ENCODE results near the gene ZNF224. TPM values are rescaled to one million over a fixed set of nuclear protein-coding genes. Genes with fewer than 3 reads are reported as not detected.

Gene ZNF224
- total and polyA plus RNA-seq, 2 of the 8 experiments (the other 6 are each of a cell fraction or from before 2014, with no cell fraction given), result 3.7 to 17.2 TPM

DNA sequence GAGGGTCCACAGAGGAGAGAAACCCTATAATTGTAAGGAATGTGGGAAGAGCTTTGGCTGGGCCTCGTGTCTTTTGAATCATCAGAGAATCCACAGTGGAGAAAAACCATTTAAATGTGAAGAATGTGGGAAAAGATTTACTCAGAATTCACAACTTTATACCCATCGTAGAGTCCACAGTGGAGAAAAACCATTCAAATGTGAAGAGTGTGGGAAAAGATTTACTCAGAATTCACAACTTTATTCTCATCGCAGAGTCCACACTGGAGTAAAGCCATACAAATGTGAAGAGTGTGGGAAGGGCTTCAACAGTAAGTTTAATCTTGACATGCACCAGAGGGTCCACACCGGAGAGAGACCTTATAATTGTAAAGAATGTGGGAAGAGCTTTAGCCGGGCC is 37.8 kb downstream of the ZNF224 start:
- H3K14ac ChIP-seq (ENCODE audit: insufficient read length), result no peak overlapping the region
- H3K27ac ChIP-seq (ENCODE audit: low read depth, low read length), result no peak overlapping the region
- H4K91ac ChIP-seq (replicated peaks; ENCODE audit: insufficient read length, low read length), result no peak overlapping the region
- no peak overlapping the region for H3K18ac ChIP-seq (ENCODE audit: extremely low read depth, low read length)
- H3K4ac ChIP-seq (replicated peaks; ENCODE audit: insufficient read length, low read depth, low read length), result no peak overlapping the region
- no peak for FAIRE-seq
- no peaks in the 10 kb centered on the region for H3K27me3 ChIP-seq (replicated peaks in 1 of 4; ENCODE audit: control insufficient read depth in 3 of 4, extremely low read depth in 1 of 4, insufficient read depth in 3 of 4, low read length in 3 of 4)
- no peak for TF ChIP-seq SP4 (IDR thresholded peaks at IDR 0.05; ENCODE audit: low read length)
- no peak for TF ChIP-seq RFX5 (IDR thresholded peaks at IDR 0.05; ENCODE audit: borderline replicate concordance, low read depth, low read length)
- TF ChIP-seq JUND (IDR thresholded peaks at IDR 0.05; ENCODE audit: low read length), result no peak
- TF ChIP-seq TAF7 (optimal IDR thresholded peaks at IDR 0.05; ENCODE audit: borderline replicate concordance, low read depth, low read length), result no peak
- TF ChIP-seq CHD1 (IDR thresholded peaks at IDR 0.05; ENCODE audit: low read depth, low read length), result no peak
- no peak for TF ChIP-seq PHF8 (conservative IDR thresholded peaks at IDR 0.05; ENCODE audit: low read depth, low read length)
- TF ChIP-seq CREB1 (IDR thresholded peaks at IDR 0.05), result no peak
- TF ChIP-seq, protein P1, sequence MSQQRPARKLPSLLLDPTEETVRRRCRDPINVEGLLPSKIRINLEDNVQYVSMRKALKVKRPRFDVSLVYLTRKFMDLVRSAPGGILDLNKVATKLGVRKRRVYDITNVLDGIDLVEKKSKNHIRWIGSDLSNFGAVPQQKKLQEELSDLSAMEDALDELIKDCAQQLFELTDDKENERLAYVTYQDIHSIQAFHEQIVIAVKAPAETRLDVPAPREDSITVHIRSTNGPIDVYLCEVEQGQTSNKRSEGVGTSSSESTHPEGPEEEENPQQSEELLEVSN (IDR thresholded peaks at IDR 0.05), result no peak
- TF ChIP-seq CEBPB (IDR thresholded peaks at IDR 0.05; ENCODE audit: low read depth, low read length), result no peak
- TF ChIP-seq HDAC2 (IDR thresholded peaks at IDR 0.05; ENCODE audit: borderline replicate concordance in 1 of 2, low read depth in 2 of 2, low read length in 2 of 2), result no peak
- TF ChIP-seq JUN (IDR thresholded peaks at IDR 0.05; ENCODE audit: low read depth, low read length), result no peak
- TF ChIP-seq YY1 (IDR thresholded peaks at IDR 0.05; ENCODE audit: low read depth, low read length), result no peak
- no peak overlapping the region for H3K4me3 ChIP-seq (ENCODE audit: extremely low read depth in 1 of 4, insufficient read depth in 2 of 4, low read depth in 3 of 4, low read length in 4 of 4)
- POLR2A ChIA-PET (ENCODE audit: partially characterized antibody), result interaction anchor here (1.0 to 1.8 kb wide), 2 partner anchors 10 to 217 kb away, joined by 3 to 5 read pairs; no protein-coding TSS in a partner anchor
- no peak overlapping the region for H3K23ac ChIP-seq (ENCODE audit: insufficient read length)
- no peak overlapping the region for H2BK20ac ChIP-seq (ENCODE audit: low read length)
- H3K79me1 ChIP-seq (ENCODE audit: low read depth, low read length), result no peaks in the 10 kb centered on the region
- H3K79me2 ChIP-seq (ENCODE audit: control insufficient read depth in 1 of 2, insufficient read depth in 2 of 2, low read length in 2 of 2), result no peaks in the 10 kb centered on the region
- WGBS, 2 experiments (ENCODE audit: extremely low coverage in 1 of 2, insufficient coverage in 1 of 2, insufficient read length in 1 of 2, insufficient replicate concordance in 2 of 2, low coverage in 1 of 2, low lambda C conversion rate in 2 of 2, missing lambda C conversion rate in 1 of 2), result 82% methylated on average over 5 of the region's 5 CpGs; no CpG with 5 or more reads in 1 of the 2 experiments
- peaks cover 13 to 20% of the 10 kb centered on the region in 2 experiments for H3K9me3 ChIP-seq (ENCODE audit: insufficient read depth in 2 of 2, low read depth in 1 of 2, low read length in 1 of 2)
- no peaks in the 10 kb centered on the region for H3K4me1 ChIP-seq (replicated peaks in 1 of 4; ENCODE audit: control insufficient read depth in 3 of 4, insufficient read depth in 4 of 4, low read length in 3 of 4)
- H3K4me2 ChIP-seq (ENCODE audit: insufficient read depth in 1 of 2, low read depth in 2 of 2, low read length in 2 of 2), result no peak overlapping the region
- no peaks in the 10 kb centered on the region for H3K23me2 ChIP-seq (ENCODE audit: low read depth, low read length)
- no peak overlapping the region for H4K5ac ChIP-seq (ENCODE audit: insufficient read length, low read depth, low read length)
- H2BK5ac ChIP-seq (ENCODE audit: low read depth, low read length), result no peak overlapping the region
- H2BK120ac ChIP-seq (replicated peaks; ENCODE audit: low read depth, low read length), result no peak overlapping the region
- peaks cover 3 to 34% (median 13%) of the 10 kb centered on the region in 4 experiments; a peak in 7 of 8 replicates for H3K36me3 ChIP-seq (ENCODE audit: control insufficient read depth in 2 of 4, insufficient read depth in 4 of 4, low read length in 3 of 4)
- H2BK15ac ChIP-seq (ENCODE audit: low read length), result no peak overlapping the region
- H3K56ac ChIP-seq (replicated peaks; ENCODE audit: insufficient read length, low read depth, low read length), result no peak overlapping the region
- no peak overlapping the region for H2AFZ ChIP-seq (ENCODE audit: low read length)
- no peak overlapping the region for H4K8ac ChIP-seq (ENCODE audit: extremely low read depth, insufficient read depth, low read length)
- H2AK5ac ChIP-seq (ENCODE audit: low read depth, low read length), result no peak overlapping the region
- no peak for DNase-seq (ENCODE audit: low read depth in 1 of 2, low spot score in 2 of 2)
- no peak overlapping the region for H3K9ac ChIP-seq (replicated peaks in 1 of 4; ENCODE audit: extremely low read depth in 1 of 4, low read depth in 3 of 4, low read length in 3 of 4)
- CTCF ChIA-PET (ENCODE audit: partially characterized antibody), result no interaction called here
- H4K20me1 ChIP-seq (replicated peaks in 1 of 2; ENCODE audit: control insufficient read depth in 1 of 2, insufficient read depth in 2 of 2, low read length in 2 of 2), result no peaks in the 10 kb centered on the region
- H2BK12ac ChIP-seq (ENCODE audit: low read depth, low read length), result no peak overlapping the region

Measured in H1 (cell line).